Stimulated activated CD4-positive, alpha-beta T cell treated with anti-CD3 and anti-CD28 coated beads, TNF-alpha, amount 100 ng/mL, for 24 hours (primary cell): ENCODE measurements around the gene LYZL6.

Experiments
- DNase-seq, 3 experiments: peaks; one replicate each; pipeline ENCODE4 v3.0.0-alpha.2; 2020; ENCODE audit warnings: low read depth in 3 of 3

LYZL6 gene, protein sequence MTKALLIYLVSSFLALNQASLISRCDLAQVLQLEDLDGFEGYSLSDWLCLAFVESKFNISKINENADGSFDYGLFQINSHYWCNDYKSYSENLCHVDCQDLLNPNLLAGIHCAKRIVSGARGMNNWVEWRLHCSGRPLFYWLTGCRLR

GRCh38 chr17:35943537-35943936, at the start of gene LYZL6:
Gene LYZL6, minus strand, starts transcription at chr17:35943713. Its CDS starts 4,357 bp downstream, at chr17:35939356.
- no peak for DNase-seq

- DNase-seq, result no peak
Measured at GRCh38 chr17:35991075-35991474, 47.6 kb upstream of the LYZL6 start.

GRCh38 chr17:35988164-35988563, 44.7 kb upstream of the LYZL6 start:
- DNase-seq, result no peak

DNA sequence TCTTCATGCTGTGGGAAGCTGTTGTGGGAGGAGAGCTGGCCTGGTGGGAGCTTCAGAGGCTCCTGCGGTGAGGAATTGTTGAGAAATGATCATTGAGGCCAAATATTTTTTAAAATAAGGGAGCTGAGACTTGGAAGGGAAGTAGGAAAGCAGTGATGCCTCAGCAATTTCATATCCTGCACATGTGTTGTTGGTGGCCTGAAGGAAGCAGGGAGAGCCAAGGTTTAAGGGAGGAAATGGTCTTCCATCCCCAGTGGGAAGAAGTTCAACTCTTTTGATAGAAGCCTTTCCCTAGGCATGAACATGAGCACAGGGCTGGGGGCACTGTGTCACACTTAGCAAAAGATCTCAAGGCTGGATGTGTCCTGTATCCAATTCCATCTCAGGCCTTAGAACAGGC, 43.1 kb upstream of the LYZL6 start, which contains the start of gene CCL14:
Gene CCL14, minus strand, starts transcription at position 87 of the 400 bp plus-strand sequence. Its CDS starts 80 bp downstream, at position 7.
- no peak for DNase-seq

DNA sequence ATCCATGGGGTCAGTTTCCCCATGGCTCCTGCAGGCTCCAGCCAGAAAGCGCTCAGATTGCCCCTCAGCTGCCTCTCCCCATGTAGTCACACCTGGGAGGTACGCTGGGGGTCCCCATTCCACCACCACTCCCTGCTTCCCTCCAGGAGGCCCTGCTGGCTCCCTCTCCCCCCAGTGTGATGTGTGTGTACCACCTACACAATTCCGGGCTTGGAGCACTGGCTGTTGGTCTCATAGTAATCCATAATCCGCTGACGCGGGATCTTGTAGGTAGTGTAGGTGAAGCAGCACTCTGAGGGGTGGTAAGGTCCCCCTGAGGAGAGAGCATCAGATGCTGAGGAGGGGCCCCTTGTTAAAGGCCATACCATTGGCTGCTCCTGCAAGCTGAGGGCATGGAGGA, 40.6 kb upstream of the LYZL6 start:
- DNase-seq, result no peak

DNA sequence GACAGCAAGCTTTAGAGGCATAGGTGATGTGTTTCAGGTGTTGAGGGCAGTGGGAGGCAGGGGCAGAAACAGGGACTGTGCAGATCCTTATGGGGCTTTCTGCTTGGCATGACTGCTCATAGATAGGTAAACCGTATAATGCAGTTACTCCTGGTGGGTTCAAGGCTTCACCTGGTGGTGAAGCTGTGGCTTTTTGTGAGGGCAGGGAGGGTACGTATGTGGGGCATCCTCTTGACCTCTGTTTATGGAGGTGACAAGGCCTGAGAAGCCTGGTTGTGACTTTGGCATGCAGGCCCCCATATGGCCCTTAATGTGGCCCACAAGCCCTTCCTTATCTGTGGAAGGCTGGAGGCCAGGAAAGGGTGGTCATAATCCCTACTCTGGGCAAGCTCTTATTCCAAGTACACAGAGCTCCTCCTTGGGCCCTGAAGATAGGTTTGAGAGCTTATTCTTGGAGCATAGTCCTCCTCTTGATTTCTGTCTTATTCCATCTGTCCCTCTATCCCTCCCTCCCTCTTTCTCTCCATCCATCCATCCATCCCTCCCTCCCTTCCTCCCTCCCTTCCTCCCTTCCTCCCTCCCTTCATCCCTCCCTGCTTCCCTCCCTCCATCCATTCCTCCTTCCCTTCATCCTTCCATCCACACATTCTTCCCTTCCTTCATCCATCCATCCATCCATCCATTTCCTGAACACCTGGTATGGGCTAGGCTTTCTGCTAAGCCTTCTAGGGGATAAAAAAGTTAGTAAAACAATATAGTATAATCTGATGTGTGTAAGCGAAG, 39.1 kb upstream of the LYZL6 start:
- DNase-seq, result no peak

DNA sequence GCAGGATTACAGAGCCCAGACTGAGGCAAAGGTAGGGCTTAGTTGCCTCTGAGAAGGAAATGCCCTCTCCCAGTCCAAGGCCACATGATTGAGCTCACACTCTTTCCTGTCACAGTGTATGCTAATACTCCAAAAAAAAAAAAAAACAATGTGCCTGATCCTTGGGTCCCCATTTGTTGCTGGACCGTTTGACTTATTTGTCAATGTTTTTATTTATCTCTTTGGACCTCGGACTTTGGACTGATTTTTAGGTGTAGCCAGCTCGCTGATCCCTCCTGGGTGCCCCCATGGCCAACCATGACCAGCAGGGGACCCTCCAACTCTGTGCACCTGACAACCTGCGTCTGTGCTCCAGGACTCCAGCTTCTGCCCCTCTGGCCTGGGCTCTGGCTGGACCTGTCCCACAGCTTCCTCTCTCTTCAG, 38.4 kb upstream of the LYZL6 start:
- DNase-seq, result no peak

DNA sequence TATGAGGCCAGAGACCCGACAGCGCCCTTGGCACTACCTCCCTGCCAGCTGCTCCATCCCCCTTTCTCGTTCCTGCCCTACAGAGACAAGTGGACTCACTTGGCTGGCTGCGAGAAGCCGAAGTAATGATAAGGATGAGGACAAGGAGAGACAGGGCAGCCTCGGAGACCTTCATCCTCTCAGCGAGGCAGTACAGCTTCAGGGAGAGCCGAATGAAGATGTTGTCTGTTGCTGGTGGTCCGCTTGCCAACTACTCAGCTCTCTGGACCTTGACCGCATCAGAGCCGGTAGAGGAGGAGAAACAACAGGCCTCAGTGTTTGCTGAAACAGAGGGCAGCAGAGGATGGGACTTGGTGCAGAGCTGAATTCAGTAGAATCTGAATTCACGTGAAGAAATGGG, 37.7 kb upstream of the LYZL6 start, which contains the start of gene CCL16:
Gene CCL16, minus strand, starts transcription at position 252 of the 400 bp plus-strand sequence. Its CDS starts 77 bp downstream, at position 175.
- DNase-seq, result no peak

- DNase-seq, result no peak
Measured at GRCh38 chr17:35978346-35978745, 34.8 kb upstream of the LYZL6 start.

GRCh38 chr17:35977509-35977908, 34.0 kb upstream of the LYZL6 start:
- DNase-seq, result no peak

GRCh38 chr17:35973333-35974260, 30.1 kb upstream of the LYZL6 start:
- no peak for DNase-seq

- DNase-seq, result no peak
Measured at GRCh38 chr17:35972945-35973332, 29.4 kb upstream of the LYZL6 start.

- DNase-seq, result no peak
Measured at GRCh38 chr17:35972535-35972934, 29.0 kb upstream of the LYZL6 start.

DNA sequence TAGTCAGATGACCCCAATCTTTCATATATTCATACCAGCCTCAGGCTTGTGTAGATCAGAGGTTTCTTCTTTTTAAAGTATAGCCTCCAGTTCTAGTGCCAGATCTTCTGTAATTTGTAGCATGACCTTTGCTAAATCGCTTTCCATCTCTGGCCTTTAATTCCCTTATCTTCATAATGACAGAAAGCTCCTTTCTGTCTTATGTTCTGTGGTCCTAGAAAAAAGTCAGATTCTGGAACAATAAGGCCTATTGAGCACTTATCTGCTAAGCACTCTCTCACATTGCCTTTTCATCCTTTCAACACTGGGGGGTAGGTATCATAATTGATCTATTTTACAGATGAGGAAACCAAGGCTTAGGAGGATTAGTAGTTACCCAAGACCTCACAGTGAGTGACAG, 28.6 kb upstream of the LYZL6 start:
- no peak for DNase-seq

DNA sequence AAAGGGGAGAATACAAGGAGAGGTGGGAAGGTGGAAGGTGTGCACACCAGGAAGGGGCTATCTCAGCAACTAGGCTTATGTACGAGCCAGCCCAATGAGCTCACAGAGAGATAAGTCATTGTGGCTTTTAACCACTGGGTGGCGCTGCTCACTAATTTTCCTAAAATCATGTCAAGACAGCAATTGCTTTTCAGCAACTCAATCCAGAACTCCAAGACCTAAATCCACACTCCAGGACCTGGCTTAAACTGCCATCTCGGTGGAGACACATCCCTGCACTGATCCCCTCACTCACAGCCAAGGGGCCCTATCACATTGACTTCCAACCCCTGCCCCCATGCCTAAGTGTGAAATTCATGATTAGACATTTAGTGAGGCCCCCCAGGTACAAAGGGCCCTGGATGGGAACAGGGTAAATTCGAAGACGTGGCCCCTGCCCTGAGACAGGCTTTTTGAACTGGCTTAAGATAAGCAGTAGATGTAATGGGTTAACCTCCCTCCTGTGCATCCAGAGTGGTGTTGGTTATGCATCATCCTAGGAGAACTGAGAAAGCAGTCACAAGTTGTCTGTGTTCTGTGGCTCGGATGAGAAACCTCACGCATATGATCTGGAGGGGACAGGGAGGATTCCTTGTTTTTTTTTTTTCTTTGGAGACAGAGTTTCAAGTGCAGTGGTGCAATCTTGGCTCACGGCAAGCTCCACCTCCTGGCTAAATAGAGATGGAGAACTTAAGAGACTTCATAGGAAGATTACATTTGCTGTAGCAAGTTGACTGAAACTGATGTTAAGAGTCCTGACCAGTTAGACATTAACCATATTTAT, 26.3 kb upstream of the LYZL6 start:
- peak; percentile 31 to 61 (median 61) for DNase-seq

DNA sequence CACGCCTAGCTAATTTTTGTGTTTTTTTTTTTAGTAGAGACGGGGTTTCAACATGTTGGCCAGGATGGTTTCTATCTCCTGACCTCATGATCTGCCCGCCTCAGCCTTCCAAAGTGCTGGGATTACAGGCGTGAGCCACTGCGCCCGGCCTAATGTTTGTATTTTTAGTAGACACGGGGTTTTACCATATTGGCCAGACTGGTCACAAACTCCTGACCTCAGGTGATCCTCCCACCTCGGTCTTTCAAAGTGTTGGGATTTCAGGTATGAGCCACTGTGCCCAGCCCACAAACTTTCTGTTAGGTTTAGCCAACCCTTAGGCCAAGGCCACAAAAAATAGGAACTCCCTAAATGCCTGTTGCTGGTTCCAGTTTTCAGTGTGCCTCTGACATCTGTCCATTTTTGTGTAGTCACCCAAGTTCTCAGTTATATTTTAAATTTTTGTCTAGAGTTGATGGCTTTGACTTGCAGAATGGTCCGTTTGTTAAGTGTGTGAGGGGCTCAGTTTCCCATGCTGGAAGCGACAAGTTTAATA, 25.1 kb upstream of the LYZL6 start:
- DNase-seq, result no peak

DNA sequence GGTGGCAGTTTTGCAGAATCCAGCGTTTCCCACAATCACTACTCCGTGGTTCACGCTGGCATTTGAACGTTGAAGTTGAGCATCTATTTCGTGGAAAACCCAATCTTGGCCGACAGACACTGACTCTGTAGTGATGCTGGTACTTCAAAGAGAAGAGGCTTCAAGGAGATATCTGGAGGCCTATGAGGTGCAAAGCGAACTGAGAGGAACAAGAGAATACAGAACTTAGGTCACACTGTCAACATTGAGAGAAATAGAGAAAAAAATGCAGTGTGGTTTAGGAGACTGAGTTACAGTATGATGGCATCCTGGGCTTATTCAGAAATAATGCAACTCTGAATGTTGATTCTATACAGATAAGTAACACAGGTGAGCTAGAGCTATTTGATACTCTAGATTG, 21.8 kb upstream of the LYZL6 start:
- DNase-seq, result no peak

- DNase-seq, result no peak
Measured at GRCh38 chr17:35963663-35964062, 20.1 kb upstream of the LYZL6 start.

DNA sequence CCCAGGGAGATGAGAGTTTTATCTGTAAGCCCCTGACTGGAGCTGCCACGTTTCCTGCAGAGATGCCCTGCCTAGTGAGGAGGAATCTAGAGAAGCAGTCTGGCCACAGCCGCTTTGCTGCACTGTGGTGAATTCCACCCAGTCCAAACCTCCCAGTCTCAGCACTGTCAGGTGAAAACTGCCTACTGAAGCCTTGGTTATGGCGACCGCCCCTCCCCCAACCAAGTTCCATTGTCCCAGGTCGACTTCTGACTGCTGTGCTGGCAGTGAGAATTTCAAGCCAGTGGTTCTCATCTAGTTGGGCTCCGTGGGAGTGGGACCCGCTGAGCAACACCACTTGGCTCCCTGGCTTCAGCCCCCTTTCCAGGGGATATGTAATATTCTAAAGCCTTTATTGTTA, 10.2 kb upstream of the LYZL6 start:
- DNase-seq, result no peak

DNA sequence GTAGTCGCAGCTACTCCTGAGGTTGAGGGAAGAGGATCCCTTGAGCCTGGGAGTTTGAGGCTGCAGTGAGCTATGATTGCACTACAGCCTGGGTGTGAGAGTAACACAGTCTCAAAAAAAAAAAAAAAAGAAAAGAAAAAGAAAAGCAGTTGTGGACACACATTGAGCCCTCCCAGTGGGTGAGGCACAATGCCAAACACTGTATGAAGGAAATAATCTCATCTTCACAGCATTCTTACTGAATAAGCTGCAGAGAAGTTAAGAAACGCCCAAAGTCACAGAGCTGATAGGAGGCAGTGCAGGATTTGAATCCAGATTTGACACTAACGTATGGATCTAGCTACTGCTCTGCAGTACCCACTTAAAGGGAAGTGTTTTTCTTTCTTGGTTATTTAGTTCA, 5.9 kb upstream of the LYZL6 start:
- DNase-seq, result no peak

GRCh38 chr17:35948092-35948491, 4.6 kb upstream of the LYZL6 start:
- no peak for DNase-seq
